ENCODE results near the gene SGMS1.

SGMS1 gene

GRCh38 chr10:50627443-50627842, 3.7 kb upstream of the SGMS1 start:
- no peak for DNase-seq (ENCODE audit: low spot score in 2 of 2)

GRCh38 chr10:50625649-50626132, 1.9 kb upstream of the SGMS1 start:
- Histone ChIP-seq H3K27me3 (ENCODE audit: low read depth) (no peaks in the 10 kb centered on the region), H3K9me3 (no peaks in the 10 kb centered on the region), H3K4me3 (peak overlapping the region; percentile 64), H3K4me1 (peaks cover 10% of the 10 kb centered on the region), H3K36me3 (replicated peaks) (no peaks in the 10 kb centered on the region)
- DNase-seq (ENCODE audit: low spot score in 2 of 2) = peak; percentile 32 to 57
- in situ Hi-C loops (cut with MboI; ENCODE audit: low sequenced_read_pairs) = no loop called here

More at GRCh38 chr10:50627443-50627842, 3.7 kb upstream of the SGMS1 start:
- Histone ChIP-seq H3K36me3 (replicated peaks) (no peaks in the 10 kb centered on the region), H3K27me3 (ENCODE audit: low read depth) (no peaks in the 10 kb centered on the region), H3K9me3 (no peaks in the 10 kb centered on the region), H3K4me1 (peaks cover 3% of the 10 kb centered on the region), H3K4me3 (no peak overlapping the region)
- in situ Hi-C loops (cut with MboI; ENCODE audit: low sequenced_read_pairs) = no loop called here

DNA sequence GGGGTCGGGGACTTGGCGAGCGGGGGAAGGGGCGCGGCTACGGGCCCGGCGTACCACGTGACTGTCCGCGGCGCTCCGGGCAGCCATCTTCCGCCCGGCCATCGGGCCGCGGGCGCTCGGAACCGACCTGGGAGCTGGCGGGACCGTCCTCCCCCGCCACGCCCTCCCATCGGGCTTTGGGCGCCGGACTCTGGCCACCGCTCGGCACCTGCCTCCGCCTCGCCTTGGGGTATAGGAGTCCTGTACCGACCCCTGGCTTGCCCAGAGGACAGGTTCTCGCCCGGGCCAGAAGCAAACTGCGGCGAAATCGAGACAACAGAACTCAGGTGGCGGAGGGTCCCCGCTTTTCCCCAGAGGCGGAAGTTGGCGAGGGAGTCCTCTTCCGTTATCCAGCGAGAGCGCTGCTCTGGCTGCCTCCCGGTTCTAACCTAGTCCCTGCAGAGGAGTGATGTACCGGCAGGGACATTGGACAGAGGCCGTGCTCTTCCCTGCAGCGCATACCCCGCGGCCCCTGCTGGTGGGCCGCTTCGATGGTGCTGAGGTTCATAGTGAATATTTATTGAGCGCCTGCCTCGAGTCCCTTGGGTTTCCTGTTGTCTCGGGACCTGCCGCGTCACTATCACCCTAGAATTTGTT, 1.2 kb upstream of the SGMS1 start:
- H3K4me3 ChIP-seq = peak overlapping the region; percentile 64
- H3K27me3 ChIP-seq (ENCODE audit: low read depth) = no peaks in the 10 kb centered on the region
- in situ Hi-C loops (cut with MboI; ENCODE audit: low sequenced_read_pairs) = no loop called here
- no peaks in the 10 kb centered on the region for H3K9me3 ChIP-seq
- H3K36me3 ChIP-seq (replicated peaks) = no peaks in the 10 kb centered on the region
- peak; percentile 64 to 78 for DNase-seq (ENCODE audit: low spot score in 2 of 2)
- peaks cover 11% of the 10 kb centered on the region for H3K4me1 ChIP-seq

DNA sequence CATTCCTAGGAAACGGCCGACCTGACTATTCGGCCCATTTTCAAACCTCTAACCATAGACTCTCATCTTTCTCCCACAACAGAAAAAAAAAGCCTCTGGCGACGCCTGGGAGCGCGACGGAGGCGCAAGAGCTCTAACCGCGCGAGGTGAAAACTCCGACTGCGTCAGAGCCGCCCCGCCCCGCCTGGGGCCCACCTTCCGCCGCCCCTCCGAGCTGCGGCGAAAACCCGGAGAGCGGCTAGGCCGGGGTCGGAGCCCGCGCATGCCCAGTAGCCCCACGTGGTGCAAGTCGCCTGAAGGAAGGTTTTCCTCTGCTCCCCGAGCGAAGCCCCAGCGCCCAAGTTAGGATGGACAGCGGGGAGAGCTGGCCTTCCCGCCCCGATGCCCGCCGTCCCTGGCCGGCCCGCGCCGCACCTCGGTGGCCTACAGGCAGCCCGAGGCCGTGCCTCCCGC, 683 bp upstream of the SGMS1 start:
- H3K27me3 ChIP-seq (ENCODE audit: low read depth) = no peaks in the 10 kb centered on the region
- in situ Hi-C loops (cut with MboI; ENCODE audit: low sequenced_read_pairs) = no loop called here
- H3K9me3 ChIP-seq = no peaks in the 10 kb centered on the region
- DNase-seq (ENCODE audit: low spot score in 2 of 2) = peak; percentile 90 to 96
- H3K4me3 ChIP-seq = peak overlapping the region; percentile 64
- no peaks in the 10 kb centered on the region for H3K36me3 ChIP-seq (replicated peaks)
- H3K4me1 ChIP-seq = peaks cover 17% of the 10 kb centered on the region

GRCh38 chr10:50622706-50623662, 772 bp downstream of the SGMS1 start:
- no peaks in the 10 kb centered on the region for H3K36me3 ChIP-seq (replicated peaks)
- in situ Hi-C loops (cut with MboI; ENCODE audit: low sequenced_read_pairs) = no loop called here
- H3K9me3 ChIP-seq = no peaks in the 10 kb centered on the region
- H3K4me3 ChIP-seq = peak overlapping the region; percentile 64
- DNase-seq (ENCODE audit: low spot score in 2 of 2) = peak in 1 of 2 experiments; percentile 52
- H3K27me3 ChIP-seq (ENCODE audit: low read depth) = no peaks in the 10 kb centered on the region
- H3K4me1 ChIP-seq = peaks cover 23% of the 10 kb centered on the region

DNA sequence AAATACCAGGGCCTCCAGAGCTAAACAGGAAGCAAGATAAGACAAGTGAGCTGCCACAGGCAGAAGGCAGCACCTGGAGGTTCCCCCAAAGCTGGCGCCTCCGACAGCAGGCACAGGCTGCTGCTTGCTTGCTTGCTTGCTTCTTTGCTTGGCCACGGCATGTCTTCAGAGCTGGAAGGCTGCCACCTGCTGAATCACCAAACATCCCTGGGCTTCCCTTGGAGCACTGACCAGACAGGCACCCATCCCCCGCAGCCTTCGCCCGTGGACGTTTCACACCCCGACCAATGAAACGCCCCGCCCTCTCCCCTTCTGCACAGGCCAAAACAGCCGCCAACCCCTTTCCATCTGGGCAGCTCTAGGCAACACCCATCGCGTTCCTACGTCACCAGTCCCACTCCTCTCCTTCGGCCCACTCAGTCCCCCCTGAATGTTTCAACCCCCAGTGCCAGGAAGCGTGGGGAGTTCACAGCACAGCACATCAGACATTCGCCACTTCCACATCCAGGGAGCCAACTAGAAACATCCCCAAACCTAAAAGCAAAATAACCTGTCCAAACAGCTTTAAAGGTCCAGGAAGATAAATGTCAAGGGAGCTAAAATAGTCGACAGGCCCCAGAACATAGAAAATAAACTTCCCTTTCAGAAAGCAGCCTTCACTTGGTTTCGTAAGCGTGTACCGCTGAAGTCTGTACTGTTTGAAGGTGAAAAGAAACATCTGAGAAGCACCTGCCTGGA, 1.6 kb downstream of the SGMS1 start:
- H3K27me3 ChIP-seq (ENCODE audit: low read depth) = no peaks in the 10 kb centered on the region
- DNase-seq (ENCODE audit: low spot score in 2 of 2) = peak in 1 of 2 experiments; percentile 77
- H3K9me3 ChIP-seq = no peaks in the 10 kb centered on the region
- H3K4me3 ChIP-seq = peak overlapping the region; percentile 64
- in situ Hi-C loops (cut with MboI; ENCODE audit: low sequenced_read_pairs) = no loop called here
- no peaks in the 10 kb centered on the region for H3K36me3 ChIP-seq (replicated peaks)
- peaks cover 23% of the 10 kb centered on the region for H3K4me1 ChIP-seq

DNA sequence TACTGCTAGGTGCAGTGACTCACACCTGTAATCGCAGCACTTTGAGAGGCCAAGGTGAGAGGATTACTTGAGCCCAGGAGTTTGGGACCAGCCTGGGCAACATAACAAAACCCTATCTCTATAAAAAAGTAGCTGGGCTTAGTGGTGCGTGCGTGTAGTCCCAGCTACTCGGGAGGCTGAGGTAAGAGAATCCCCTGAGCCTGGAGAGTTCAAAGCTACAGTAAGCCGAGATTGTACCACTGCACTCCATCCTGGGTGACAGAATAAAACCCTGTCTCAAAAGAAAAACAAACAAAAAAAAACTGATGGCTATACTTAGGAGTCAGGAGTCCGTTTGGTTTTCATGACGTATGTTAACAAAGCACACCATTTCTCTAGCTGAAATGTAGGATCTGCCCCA, 2.9 kb downstream of the SGMS1 start:
- H3K4me1 ChIP-seq = peaks cover 21% of the 10 kb centered on the region
- DNase-seq (ENCODE audit: low spot score in 2 of 2) = no peak
- no peaks in the 10 kb centered on the region for H3K36me3 ChIP-seq (replicated peaks)
- no peaks in the 10 kb centered on the region for H3K27me3 ChIP-seq (ENCODE audit: low read depth)
- no peaks in the 10 kb centered on the region for H3K9me3 ChIP-seq
- no peak overlapping the region for H3K4me3 ChIP-seq
- in situ Hi-C loops (cut with MboI; ENCODE audit: low sequenced_read_pairs) = no loop called here

GRCh38 chr10:50619882-50620281, 3.9 kb downstream of the SGMS1 start:
- Histone ChIP-seq H3K9me3 (no peaks in the 10 kb centered on the region), H3K36me3 (replicated peaks) (no peaks in the 10 kb centered on the region), H3K27me3 (ENCODE audit: low read depth) (no peaks in the 10 kb centered on the region), H3K4me1 (peaks cover 21% of the 10 kb centered on the region), H3K4me3 (no peak overlapping the region)
- in situ Hi-C loops (cut with MboI; ENCODE audit: low sequenced_read_pairs) = no loop called here
- peak in 1 of 2 experiments; percentile 22 for DNase-seq (ENCODE audit: low spot score in 2 of 2)

GRCh38 chr10:50619166-50619565, 4.6 kb downstream of the SGMS1 start:
- peak; percentile 68 to 96 for DNase-seq (ENCODE audit: low spot score in 2 of 2)
- Histone ChIP-seq H3K36me3 (replicated peaks) (no peaks in the 10 kb centered on the region), H3K4me1 (peaks cover 21% of the 10 kb centered on the region), H3K4me3 (no peak overlapping the region), H3K9me3 (no peaks in the 10 kb centered on the region), H3K27me3 (ENCODE audit: low read depth) (no peaks in the 10 kb centered on the region)
- in situ Hi-C loops (cut with MboI; ENCODE audit: low sequenced_read_pairs) = no loop called here

DNA sequence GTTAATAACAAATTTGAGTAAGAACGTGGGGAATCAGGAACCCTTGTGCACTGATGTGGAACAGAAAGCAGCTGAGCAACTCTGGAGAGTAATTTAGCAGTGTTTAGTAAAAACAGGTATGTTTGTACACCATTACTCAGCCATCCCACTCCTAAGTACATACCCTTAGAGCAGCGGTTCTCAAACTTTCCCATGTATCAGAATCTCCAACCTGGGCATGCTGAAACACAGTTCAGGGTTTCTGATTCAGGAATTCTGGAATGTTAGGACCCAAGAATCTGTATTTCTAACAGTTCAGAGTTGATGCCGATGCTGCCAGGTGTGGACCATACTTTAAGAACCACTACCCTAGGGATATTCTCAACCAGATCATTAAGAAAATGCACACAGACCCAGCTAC, 5.1 kb downstream of the SGMS1 start:
- no peak for DNase-seq (ENCODE audit: low spot score in 2 of 2)
- Histone ChIP-seq H3K4me1 (peaks cover 21% of the 10 kb centered on the region), H3K4me3 (no peak overlapping the region), H3K36me3 (replicated peaks) (no peaks in the 10 kb centered on the region), H3K9me3 (no peaks in the 10 kb centered on the region), H3K27me3 (ENCODE audit: low read depth) (no peaks in the 10 kb centered on the region)
- in situ Hi-C loops (cut with MboI; ENCODE audit: low sequenced_read_pairs) = no loop called here

- Histone ChIP-seq H3K36me3 (replicated peaks) (no peaks in the 10 kb centered on the region), H3K4me3 (no peak overlapping the region), H3K4me1 (peaks cover 13% of the 10 kb centered on the region), H3K9me3 (no peaks in the 10 kb centered on the region), H3K27me3 (ENCODE audit: low read depth) (no peaks in the 10 kb centered on the region)
- in situ Hi-C loops (cut with MboI; ENCODE audit: low sequenced_read_pairs) = no loop called here
- no peak for DNase-seq (ENCODE audit: low spot score in 2 of 2)
These were observed 8.1 kb downstream of the SGMS1 start for GRCh38 chr10:50615658-50616057.

GRCh38 chr10:50614444-50615137, 9.2 kb downstream of the SGMS1 start:
- peak in 1 of 2 experiments; percentile 27 for DNase-seq (ENCODE audit: low spot score in 2 of 2)
- Histone ChIP-seq H3K4me3 (no peak overlapping the region), H3K4me1 (peaks cover 8% of the 10 kb centered on the region), H3K27me3 (ENCODE audit: low read depth) (no peaks in the 10 kb centered on the region), H3K36me3 (replicated peaks) (no peaks in the 10 kb centered on the region), H3K9me3 (no peaks in the 10 kb centered on the region)
- in situ Hi-C loops (cut with MboI; ENCODE audit: low sequenced_read_pairs) = no loop called here
